Uterus (tissue), 4 donors: Measurements from ENCODE around the gene OAS3. TPM values are rescaled to one million over a fixed set of nuclear protein-coding genes. Genes with fewer than 3 reads are reported as not detected.
"Not testable (repeated sequence)": the region's sequence is repeated elsewhere in the genome, so short reads cannot be mapped to it uniquely, and the experiment has no call there.

Source experiments
- DNase-seq, 2 donors: peaks; one replicate each; pipeline ENCODE4 v3.0.0-alpha.2; 2019 to 2020
- H3K27ac ChIP-seq, 2 donors: fragments of 200-600 bp; sonication (generic); 1 replicate in 1 of 2; 2 replicates in 1 of 2; pipeline ENCODE4 v1.5.1; 2016 to 2018
- H3K27me3 ChIP-seq, 2 donors: fragments of 200-600 bp; sonication (generic); one replicate each; pipeline ENCODE4 v1.5.1; 2018 to 2019; ENCODE audit warnings: control low read depth in 1 of 2
- H3K36me3 ChIP-seq, 2 donors: fragments of 200-600 bp; sonication (generic); one replicate each; pipeline ENCODE4 v1.5.1; 2019; ENCODE audit warnings: control low read depth in 1 of 2
- H3K4me1 ChIP-seq, 2 donors: fragments of 200-600 bp; sonication (generic); one replicate each; pipeline ENCODE4 v1.5.1; 2018 to 2019; ENCODE audit warnings: control low read depth in 1 of 2
- H3K4me3 ChIP-seq, 2 donors: fragments of 200-600 bp; sonication (generic); 1 replicate in 1 of 2; 2 replicates in 1 of 2; pipeline ENCODE4 v1.5.1; 2018 to 2019; ENCODE audit warnings: mild to moderate bottlenecking in 1 of 2
- H3K9me3 ChIP-seq, 2 donors: fragments of 200-600 bp; sonication (generic); one replicate each; pipeline ENCODE4 v1.5.1; 2019; ENCODE audit warnings: control low read depth in 1 of 2
- POLR2A ChIP-seq, 2 donors: fragments of 450-650 bp; IDR thresholded peaks; one replicate each; pipeline ENCODE4 v1.6.1; 2016; ENCODE audit warnings: antibody characterized with exemption in 2 of 2, mild to moderate bottlenecking in 1 of 2, moderate library complexity in 1 of 2
- intact Hi-C: fragments of 100-400 bp; cut with DNase I; formaldehyde crosslinking; loops from one replicate; pipeline ENCODE4 v1.15.1; 2023; ENCODE audit warnings: low total_unique reads
- total RNA-seq, 4 donors: library from RNA; depleted of rRNA in 3 of 4; stranded (reverse); fragments of >200 nt in 3 of 4; gene quantifications; one replicate each; pipeline versions ENCODE4 v1.1.0 to v1.2.4, GENCODE V29; 2014 to 2023
- TF ChIP-seq, protein P1 (sequence below), 4 experiments: fragments of 200-600 bp in 2 of 4; fragments of 450-650 bp in 2 of 4; sonication (generic) in 2 of 4; IDR thresholded peaks; one replicate each; pipeline ENCODE4 v1.5.1; 2016 to 2019; ENCODE audit warnings: antibody characterized with exemption in 4 of 4, mild to moderate bottlenecking in 2 of 4, moderate library complexity in 1 of 4
- donor health status: DM: yes; HTN: yes; CAD: no.

OAS3 gene
- total RNA-seq, 4 donors from 2014 or later = 2.1 to 22.8 (median 8.9) TPM

DNA sequence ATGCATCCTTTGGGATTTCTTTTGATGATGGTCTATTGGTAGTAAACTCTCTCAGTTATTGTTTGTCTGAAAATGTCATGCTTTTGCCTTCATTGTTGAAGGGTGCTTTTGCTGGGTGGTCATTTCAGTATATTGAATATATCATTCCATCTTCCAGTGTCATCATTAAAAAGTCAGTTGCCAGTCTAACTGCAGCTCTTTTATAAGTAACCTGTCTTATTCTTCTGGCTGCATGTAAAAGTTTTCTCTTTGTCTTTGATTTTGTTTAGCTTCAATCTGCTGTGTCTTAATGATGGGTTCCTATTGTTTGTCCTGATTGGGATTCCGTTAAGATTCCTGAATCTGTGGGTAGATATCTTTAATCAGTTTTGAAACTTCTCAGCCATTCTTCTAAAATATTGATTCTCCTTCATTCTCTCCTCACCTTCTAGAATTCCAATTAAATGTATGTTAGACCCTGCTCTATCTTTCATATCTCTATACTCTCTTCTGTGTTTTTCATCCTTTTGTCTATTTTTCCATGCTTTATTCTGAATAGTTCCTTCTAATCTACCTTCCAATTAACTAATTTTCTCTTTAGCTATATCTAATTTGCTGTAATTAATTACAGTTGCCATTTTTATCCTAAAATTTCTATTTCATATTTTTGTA is 25.1 kb upstream of the OAS3 start:
- no peak overlapping the region for H3K27ac ChIP-seq
- no peak overlapping the region for H3K4me3 ChIP-seq
- H3K4me1 ChIP-seq = no peaks in the 10 kb centered on the region
- no peak for DNase-seq
- TF ChIP-seq, protein P1, sequence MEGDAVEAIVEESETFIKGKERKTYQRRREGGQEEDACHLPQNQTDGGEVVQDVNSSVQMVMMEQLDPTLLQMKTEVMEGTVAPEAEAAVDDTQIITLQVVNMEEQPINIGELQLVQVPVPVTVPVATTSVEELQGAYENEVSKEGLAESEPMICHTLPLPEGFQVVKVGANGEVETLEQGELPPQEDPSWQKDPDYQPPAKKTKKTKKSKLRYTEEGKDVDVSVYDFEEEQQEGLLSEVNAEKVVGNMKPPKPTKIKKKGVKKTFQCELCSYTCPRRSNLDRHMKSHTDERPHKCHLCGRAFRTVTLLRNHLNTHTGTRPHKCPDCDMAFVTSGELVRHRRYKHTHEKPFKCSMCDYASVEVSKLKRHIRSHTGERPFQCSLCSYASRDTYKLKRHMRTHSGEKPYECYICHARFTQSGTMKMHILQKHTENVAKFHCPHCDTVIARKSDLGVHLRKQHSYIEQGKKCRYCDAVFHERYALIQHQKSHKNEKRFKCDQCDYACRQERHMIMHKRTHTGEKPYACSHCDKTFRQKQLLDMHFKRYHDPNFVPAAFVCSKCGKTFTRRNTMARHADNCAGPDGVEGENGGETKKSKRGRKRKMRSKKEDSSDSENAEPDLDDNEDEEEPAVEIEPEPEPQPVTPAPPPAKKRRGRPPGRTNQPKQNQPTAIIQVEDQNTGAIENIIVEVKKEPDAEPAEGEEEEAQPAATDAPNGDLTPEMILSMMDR (IDR thresholded peaks at IDR 0.05) = no peak
- TF ChIP-seq POLR2A (IDR thresholded peaks at IDR 0.05) = no peak
- no peaks in the 10 kb centered on the region for H3K36me3 ChIP-seq
- intact Hi-C loops = no loop called here
- peaks cover 0 to 22% of the 10 kb centered on the region in 2 donors for H3K9me3 ChIP-seq
- no peaks in the 10 kb centered on the region for H3K27me3 ChIP-seq

DNA sequence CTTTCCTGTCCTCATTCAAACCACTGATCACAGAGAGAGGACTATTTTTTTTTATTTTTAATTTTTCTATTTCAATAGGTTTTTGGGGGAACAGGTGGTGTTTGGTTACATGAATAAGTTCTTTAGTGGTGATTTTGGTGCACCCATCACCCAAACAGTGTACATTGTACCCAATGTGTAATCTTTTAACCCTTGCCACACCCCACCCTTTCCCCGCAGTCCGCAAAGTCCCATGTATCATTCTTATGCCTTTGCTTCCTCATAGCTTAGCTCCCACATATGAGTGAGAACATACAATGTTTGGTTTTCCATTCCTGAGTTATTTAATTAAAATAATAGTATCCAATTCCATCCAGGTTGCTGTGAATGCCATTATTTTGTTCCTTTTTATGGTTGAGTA is 24.4 kb upstream of the OAS3 start:
- H3K27me3 ChIP-seq, H3K4me1 ChIP-seq, H3K36me3 ChIP-seq, H3K27ac ChIP-seq, H3K4me3 ChIP-seq, intact Hi-C loops, DNase-seq: not testable (repeated sequence)
- H3K9me3 ChIP-seq = peaks cover 0 to 22% of the 10 kb centered on the region in 2 donors

DNA sequence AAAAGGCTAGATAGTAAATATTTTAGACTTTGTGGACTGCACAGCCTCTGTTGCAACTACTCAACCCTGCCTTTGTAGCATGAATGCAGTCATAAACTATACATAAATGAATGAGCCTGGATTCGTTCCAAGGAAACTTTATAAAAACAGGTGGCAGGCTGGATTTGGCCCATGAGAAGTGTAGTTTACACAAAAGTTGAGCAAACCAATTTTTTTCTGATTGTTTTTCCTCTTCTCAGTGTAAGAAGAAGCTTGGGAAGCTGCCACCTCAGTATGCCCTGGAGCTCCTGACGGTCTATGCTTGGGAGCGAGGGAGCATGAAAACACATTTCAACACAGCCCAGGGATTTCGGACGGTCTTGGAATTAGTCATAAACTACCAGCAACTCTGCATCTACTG is 22.0 kb upstream of the OAS3 start:
- H3K36me3 ChIP-seq = no peaks in the 10 kb centered on the region
- TF ChIP-seq POLR2A (IDR thresholded peaks at IDR 0.05) = no peak
- TF ChIP-seq, protein P1 (IDR thresholded peaks at IDR 0.05) = no peak
- DNase-seq = no peak
- H3K27ac ChIP-seq = no peak overlapping the region
- H3K9me3 ChIP-seq = peaks cover 0 to 22% of the 10 kb centered on the region in 2 donors
- H3K4me3 ChIP-seq = no peak overlapping the region
- H3K27me3 ChIP-seq = no peaks in the 10 kb centered on the region
- intact Hi-C loops = no loop called here
- H3K4me1 ChIP-seq = no peaks in the 10 kb centered on the region

DNA sequence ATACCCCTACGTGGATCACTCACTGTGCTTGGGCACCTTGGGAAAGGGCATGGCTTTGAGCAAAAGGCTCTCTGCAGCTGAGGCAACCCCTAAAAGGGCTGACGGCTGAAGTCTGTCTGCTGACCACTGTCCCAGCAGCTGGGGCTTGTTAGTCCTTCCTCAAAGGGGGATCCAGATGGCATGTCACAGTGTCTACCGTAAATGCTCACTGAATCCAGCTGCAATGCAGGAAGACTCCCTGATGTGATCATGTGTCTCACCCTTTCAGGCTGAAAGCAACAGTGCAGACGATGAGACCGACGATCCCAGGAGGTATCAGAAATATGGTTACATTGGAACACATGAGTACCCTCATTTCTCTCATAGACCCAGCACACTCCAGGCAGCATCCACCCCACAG is 19.2 kb upstream of the OAS3 start:
- no peak for DNase-seq
- no peak overlapping the region for H3K27ac ChIP-seq
- H3K27me3 ChIP-seq = no peaks in the 10 kb centered on the region
- H3K4me1 ChIP-seq = no peaks in the 10 kb centered on the region
- H3K4me3 ChIP-seq = no peak overlapping the region
- intact Hi-C loops = no loop called here
- H3K36me3 ChIP-seq = no peaks in the 10 kb centered on the region
- TF ChIP-seq, protein P1 (IDR thresholded peaks at IDR 0.05) = no peak
- no peak for TF ChIP-seq POLR2A (IDR thresholded peaks at IDR 0.05)
- H3K9me3 ChIP-seq = no peaks in the 10 kb centered on the region

DNA sequence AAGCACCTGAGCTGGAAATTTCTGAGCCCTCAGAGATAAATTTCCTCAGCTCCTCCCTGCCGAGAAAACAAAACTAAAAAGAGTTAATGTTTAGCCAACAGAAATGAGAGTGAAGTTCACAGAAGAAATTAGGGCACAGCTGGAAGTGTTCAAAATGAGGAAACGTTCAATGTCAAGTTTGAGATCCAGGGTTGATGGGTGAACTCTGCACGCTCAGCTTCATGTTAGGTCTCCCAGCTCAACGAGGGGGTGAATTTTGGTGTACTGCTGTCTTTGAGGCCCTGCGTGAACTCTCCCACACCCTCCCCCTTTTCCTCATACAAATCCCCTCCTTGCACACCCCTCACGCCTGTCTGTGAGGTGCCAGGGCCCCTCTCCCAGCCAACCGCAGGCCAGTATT is 13.3 kb upstream of the OAS3 start:
- no peaks in the 10 kb centered on the region for H3K9me3 ChIP-seq
- no peaks in the 10 kb centered on the region for H3K27me3 ChIP-seq
- TF ChIP-seq POLR2A (IDR thresholded peaks at IDR 0.05) = no peak
- TF ChIP-seq, protein P1 (IDR thresholded peaks at IDR 0.05) = no peak
- intact Hi-C loops = no loop called here
- no peaks in the 10 kb centered on the region for H3K36me3 ChIP-seq
- H3K4me3 ChIP-seq = no peak overlapping the region
- DNase-seq = no peak
- H3K4me1 ChIP-seq = no peaks in the 10 kb centered on the region
- H3K27ac ChIP-seq = no peak overlapping the region

DNA sequence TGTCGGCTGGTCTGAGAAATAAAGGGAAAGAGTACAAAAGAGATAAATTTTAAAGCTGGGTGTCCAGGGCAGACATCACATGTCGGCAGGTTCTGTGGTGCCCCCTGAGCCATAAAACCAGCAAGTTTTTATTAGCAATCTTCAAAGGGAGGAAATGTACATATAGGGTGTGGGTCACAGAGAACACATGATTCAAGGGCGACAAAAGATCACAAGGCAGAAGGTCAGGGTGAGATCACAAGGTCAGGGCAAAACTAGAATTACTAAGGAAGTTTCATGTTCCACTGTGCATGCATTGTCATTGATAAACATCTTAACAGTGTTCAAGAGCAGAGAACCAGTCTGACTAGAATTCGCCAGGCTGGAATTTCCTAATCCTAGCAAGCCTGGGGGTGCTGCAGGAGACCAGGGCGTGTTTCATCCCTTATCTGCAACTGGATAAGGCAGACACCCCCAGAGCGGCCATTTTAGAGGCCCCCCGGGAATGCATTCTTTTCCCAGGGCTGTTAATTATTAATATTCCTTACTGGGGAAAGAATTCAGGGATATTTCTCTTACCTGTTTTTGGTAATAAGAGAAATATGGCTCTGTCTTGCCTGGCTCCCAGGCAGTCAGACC is 11.7 kb upstream of the OAS3 start:
- H3K36me3 ChIP-seq, DNase-seq, H3K4me1 ChIP-seq, H3K9me3 ChIP-seq, H3K27ac ChIP-seq, H3K27me3 ChIP-seq, H3K4me3 ChIP-seq, intact Hi-C loops: not testable (repeated sequence)
